Globus pallidus (tissue), 1 donor: ENCODE measurements around the gene RARRES2.
A peak's percentile ranks its signal among the peaks of the same experiment; 100 is the strongest.

Experiments
- DNase-seq: peaks from one replicate; pipeline ENCODE4 v3.0.0-alpha.2; 2015; ENCODE audit warnings: low spot score

The RARRES2 gene

DNA sequence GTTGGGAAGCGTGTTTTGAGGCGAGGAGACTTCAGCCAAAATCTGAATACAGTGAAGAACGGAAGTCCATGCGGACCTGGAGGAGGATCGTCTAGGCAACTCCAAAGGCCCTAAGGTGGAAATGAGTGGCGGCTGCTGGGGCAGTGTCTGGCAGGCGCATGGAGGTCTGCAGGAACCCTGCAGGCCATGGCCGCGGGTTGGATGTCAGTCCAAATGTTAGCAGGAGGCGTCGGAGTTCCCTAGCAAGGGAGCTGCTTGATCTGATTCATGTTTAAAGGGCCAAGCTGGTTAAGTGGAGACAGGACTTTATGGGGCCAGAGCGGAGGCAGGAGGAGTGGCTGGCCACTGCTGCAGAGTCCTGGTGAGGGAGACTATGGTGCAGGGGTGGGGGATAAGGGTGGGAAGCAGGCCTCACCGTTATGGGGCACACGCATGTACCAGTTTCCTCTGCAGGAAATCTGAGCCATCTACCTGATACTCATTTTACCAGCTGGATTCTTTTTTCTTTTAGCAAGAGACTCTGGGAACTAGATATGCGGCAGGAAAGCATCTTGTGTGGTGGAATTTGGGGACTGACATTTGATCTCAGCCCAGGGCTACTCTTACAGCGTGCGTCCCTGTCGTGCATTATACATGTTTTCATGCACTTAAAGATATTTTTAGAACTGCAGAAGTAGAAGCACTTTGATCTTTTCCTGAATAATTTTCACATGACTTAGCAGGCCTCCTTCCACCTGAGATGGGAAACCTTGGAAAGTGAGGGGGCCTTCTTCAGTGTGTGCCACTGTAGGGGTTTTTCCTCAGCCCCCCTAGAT is 20.6 kb upstream of the RARRES2 start:
- no peak for DNase-seq

DNA sequence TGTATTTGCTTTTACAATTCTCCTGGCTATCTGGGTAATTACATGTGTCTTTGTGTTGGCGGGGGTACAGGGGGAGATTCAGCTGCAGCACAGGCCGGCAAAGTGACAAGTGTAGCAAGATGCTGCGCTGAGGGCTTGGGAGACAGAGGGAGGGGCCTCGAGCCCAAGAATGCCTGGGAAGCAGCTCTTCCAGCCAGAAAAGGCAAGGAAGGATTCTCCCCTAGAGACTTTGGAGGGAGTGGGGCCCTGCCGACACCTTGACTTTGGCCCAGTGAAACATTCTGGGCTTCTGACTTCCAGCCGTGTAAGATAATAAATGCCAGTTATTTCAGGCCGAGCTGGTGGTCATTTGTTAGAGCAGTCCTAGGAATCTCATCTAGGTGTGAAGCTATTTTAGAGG is 20.0 kb upstream of the RARRES2 start:
- DNase-seq = no peak

DNA sequence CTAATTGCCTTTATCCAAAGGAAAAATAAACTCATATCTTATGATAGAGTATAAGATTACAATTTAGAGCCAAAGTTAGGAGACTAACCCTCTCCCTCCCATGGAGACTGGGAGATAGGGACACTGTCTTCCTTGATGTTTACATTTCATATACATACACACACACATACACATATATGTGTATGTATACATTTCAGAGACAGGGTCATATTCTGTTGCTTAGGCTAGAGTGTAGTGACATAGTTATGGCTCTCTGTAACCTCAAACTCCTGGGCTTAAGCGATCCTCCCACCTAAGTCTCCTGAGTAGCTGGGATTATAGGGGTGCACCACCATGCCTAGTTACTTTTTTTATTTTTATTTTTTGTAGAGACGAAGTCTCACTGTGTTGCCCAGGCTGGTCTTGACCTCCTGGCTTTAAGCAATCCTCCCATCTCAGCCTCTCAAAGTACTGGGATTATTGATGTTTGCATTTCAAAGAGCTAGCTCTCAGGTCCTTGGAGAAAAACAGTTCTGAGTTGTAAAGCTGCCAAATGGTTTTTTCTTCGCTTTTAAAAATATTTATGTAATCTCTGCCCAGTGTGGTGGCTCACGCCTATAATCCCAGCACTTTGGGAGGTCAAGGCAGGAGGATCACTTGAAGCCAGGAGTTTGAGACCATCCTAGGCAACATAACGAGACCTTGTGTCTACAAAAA is 19.1 kb upstream of the RARRES2 start:
- DNase-seq = no peak

DNA sequence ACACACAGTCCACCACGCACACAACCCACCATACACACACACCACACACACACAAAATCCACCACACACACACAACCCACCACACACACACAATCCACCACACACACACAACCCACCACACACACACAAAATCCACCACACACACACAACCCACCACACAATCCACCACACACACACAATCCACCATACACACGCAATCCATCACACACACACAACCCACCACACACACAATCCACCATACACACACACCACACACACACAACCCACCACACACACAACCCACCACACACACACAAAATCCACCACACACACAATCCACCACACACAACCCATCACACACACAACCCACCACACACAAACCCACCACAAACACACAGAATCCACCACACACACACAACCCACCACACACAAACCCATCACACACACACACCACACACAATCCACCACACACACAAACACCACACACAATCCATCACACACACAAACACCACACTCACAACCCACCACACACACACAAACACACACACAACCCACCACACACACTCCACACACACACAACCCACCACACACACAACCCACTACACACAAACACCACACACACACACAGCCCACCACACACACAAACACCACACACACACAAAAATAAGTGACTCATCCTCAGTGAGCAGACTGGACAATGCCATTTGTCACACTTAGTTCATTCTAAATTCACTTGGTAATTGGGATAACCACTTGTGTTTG is 18.4 kb upstream of the RARRES2 start:
- no peak for DNase-seq

DNA sequence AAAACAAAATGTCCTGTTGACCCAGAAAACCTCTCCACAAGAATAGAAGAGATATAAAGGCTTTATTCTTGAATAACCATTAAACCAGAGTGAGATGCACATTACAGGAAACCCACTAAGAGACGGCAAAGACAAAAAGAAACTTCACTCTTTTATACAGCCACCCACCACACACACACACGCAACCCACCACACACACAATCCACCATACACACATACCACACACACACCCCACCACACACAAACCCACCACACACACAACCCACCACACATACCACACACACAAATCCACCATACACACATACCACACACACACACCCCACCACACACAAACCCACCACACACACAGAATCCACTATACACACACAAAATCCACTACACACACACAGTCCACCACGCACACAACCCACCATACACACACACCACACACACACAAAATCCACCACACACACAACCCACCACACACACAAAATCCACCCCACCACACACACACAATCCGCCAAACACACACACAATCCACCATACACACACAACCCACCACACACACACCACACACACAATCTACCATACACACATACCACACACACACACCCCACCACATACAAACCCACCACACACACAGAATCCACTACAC is 17.7 kb upstream of the RARRES2 start:
- DNase-seq = no peak

DNA sequence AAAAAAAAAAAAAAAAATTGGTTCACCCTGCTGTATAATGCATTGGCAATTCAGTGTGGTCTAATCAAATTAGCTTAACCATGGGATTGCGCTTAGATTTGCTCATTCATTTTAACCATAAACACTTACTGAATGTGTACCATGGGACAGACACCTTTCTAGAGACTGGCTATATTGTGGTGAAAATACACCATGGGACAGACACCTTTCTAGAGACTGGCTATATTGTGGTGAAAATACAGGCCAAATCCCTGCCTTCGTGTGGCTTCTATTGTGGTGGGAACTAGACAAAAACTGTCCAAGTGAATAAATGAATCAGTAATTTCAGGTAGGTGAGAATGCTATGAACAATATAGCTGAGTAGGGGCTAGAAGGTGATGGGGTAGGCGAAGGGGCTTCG is 17.0 kb upstream of the RARRES2 start:
- no peak for DNase-seq

DNA sequence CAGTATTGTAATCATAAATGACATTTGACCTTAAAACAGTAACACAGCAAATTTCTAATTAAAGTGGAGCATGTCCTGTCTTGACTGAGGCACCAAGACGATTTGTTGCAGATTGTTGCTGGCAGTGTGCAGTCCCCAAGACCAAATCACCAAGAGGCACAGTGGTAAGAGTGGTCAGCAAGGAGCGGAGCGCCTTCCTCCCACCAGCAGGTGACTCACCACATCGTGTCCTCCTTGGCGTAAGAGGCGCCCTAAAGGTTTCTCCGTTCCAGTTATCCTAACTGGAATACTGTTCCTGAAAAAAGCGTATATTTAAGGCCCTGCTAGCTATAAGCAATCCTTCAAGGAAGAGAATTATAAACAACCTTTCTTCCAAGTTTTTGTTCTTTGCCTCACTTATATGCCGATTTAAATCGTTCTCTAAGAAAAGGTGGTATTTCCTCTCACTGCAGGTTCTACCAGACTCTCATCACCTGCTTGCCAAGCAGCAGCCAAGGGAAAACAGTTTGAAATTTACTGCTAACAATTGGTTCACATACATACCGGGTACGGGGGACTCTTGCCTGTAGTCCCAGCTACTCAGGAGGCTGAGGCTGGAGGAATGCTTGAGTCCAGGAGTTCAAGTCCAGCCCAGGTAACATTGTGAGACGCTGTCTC is 16.5 kb upstream of the RARRES2 start:
- no peak for DNase-seq

DNA sequence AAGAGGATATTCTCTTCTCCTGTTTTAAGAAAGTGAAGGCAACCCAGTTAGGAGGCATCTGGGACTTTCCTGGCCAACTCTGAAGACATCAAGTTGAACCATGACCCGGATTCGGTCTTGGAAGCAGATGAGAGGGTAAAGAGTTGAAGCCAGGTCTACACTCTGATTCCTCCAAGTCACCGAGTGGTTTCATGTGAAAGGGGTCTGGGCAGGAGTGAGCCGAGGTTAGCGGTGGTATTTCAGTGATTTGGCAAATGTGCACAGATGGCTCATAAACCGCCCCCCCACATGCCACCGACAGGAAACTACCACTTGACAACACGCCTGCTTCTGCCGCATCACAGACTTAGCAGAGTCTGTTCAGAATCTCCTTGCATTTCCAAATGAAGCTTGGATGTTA is 15.8 kb upstream of the RARRES2 start:
- DNase-seq = no peak

DNA sequence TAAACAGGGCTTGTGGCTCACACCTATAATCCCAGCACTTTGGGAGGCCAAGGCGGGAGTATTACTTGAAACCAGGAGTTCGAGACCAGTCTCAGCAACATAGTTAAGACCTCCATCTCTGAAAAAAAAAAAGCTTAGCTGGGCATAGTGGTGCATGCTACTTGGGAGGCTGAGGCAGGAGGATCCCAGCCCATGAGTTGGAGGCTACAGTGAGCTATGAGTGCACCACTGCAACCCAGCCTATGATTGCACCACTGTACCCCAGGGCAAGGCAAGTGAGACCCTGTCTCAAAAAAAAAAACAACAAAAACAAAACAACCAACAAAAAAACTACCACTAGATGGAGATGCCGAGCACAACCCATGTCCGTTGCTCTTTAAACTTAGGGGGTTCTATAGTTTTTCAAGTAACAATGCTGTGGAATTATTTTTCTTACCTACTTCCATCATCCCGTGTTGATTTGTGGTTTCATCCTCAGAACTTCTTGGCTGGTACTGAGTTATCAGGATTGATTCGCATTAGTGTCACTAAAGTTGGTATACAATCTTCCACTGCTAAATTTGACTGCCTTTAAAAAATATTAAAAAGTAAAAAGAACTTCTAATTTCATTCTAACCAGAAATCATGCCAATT is 15.0 kb upstream of the RARRES2 start:
- DNase-seq = peak; percentile 50

DNA sequence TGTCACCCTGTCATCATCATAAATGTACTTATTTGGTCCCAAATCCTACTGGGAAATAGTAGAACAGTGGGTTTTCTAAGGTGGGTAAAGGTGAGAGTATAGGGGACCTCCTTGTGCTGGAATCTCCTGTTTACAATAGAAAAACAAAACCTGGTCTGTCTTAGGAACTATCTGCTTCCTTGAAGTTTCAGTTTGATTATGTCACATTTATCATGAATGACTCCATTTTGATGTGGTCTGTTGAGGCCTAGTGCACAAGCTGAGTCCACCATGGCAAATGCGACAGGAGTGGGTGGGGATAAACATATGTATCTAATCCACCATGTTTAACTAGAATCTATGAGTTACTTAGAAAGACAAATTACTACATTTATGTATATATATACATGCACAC is 14.2 kb upstream of the RARRES2 start:
- DNase-seq = no peak

DNA sequence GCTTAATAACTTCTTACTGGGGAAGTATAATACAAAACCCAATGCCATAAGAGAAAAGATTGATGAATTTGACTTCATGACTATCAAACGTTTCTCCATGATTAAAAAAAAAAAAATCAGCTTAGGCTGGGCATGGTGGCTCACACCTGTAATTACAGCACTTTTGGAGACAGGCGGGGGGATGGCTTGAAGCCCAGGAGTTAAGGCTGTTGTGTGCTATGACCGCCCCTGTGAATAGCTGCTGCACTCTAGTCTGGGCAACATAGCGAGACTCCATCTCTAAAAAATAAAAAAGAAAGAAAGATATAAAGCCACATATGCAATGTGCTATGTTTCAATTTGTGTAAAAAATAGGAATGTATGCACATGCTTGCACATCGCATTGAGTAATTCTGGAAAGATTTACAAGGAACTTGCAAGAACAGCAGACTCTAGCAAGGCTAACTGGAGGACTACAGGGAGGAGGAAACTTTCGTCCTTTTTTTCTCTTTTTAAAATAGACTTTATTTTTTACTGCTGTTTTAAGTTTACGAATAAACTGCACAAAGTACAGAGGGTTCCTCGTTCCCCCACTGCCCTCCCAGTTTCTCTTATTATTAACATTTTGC is 10.3 kb upstream of the RARRES2 start:
- DNase-seq = no peak

DNA sequence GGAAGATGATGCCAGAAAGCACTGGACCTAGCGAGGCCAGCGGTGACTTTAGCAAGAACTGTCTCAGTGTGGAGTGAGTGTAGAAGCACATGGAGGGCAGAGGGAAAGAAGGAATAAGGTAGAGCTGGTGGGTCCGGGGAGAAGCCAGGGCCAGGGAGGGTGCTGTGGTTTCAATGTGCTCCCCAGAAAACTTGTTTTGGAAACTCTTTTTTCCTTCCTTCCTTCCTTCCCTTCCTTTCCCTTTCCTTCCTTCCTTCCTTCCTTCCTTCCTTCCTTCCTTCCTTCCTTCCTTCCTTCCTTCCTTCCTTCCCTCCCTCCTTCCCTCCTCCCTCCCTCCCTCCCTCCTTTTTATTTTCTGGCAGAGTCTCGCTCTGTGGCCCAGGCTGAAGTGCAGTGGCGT is 5.5 kb upstream of the RARRES2 start:
- DNase-seq = no peak

DNA sequence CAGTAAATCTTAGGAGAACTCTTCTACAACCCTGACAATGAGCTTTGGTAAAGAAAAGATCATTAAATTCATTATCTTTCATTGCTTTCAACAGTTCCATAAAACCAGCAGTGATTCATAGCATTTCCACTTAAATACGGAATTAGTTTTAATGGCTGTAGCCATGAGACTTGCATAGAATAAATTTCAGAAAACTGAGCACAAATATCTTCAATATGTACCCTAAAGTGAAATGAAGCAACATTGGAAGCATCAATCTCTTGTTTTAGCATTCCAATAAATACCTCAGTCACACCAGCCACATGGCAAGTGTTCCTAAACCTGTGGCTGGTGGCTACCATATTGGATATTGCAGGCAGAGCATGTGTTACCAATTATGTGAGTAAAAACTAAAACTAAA is 3.6 kb upstream of the RARRES2 start:
- no peak for DNase-seq

DNA sequence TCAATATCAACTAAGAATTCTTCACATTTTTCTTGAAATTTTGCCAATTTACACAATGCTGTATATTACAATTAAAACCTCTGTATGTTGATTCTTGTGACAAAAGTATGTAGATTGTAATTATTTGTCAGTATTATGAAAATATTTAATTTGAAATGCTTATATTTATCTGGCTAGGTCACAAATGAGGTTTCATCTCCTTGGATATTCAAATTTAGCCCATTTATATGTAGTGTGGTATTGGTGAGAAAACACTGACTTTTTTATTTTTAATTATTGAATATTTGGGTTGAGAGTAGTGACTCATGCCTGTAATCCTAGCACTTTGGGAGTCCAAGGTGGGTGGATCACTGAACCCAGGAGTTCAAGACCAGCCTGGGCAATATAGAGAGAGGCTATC is 2.9 kb upstream of the RARRES2 start:
- DNase-seq = no peak

DNA sequence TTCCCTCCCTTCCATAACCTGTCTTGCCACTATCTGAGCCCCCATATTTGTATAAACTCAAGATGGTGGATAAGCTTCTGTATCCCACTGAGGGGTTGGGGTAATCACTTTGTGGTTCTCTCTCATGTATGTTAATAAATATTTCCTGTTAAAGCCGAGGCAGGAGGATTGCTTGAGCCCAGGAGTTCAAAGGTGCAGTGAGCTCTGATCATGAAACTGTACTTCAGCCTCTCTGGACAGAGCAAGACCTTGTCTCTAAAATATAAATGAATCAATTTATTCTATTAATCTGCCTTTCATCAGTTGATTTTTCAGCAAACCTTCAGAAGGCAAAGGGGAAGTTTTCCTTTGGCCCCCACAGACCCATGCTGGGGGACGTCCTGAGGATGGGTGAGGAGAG is 1.8 kb upstream of the RARRES2 start:
- no peak for DNase-seq

DNA sequence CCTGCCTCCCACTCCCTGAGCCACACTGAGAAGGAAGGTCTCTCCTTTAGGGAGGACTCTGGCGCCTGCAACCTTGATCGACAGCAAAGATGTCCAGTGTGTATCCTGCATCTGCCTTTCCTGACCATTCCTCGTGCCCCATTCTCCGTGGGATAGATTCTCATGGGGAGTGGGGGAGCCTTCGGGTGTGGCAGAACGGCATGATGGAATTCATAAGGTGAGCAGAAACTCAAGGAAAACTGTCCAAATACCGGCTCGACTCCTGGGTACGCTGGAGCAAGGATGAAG is 636 bp upstream of the RARRES2 start:
- DNase-seq = no peak

DNA sequence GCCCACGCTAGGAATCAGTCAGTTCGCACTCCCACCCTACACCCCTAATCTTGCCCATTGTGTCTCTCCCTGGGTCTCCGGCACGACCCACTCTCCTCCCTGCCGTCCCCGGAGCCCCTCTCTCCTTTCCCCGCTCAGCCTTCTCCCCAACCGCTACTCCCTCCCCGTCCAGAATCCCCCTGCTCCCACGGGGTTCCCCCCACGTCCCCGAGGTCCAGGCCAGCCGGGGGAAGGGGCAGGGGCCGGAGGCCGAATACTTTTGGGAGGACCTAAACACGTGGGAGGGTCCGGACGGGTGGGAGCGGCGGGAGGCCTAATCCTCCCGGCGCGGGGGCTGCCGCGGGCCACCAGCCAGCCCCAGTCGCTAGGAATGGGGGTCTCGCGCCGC is 560 bp downstream of the RARRES2 start:
- DNase-seq = no peak

DNA sequence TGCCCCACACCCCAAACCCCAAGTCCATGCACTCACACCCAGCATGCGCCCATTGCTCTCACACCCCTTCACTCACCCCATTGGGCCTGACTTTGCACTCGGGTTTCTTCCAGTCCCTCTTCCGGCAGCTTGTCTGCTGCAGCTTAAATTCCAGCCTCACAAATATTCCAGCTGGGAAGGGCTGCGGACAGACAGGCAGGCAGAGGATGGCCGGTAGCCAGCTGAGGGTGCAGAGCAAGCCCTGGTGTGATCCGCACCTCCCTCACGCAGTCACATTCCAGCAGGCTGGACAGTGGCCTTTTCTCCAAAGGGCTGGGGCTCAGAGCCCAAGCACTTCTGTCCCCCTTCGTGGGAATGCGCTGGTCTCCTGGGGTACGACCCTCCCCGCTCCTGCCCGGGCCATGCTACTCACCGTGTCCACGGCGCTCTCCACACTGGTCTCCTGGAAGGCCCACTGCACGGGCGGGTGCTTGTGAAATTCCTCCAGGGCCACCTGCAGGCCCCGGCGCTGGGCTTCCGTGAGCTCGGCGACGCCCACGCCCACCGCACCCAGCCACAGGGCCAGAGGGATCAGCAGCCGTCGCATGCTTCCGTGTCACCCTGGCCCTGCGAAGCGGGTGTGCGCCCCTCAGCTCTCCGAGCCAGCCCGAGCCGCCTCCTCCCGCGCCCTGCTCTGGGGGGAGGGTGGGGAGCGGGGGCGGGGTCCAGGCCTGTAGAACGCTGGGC is 1.2 kb downstream of the RARRES2 start:
- DNase-seq = no peak

DNA sequence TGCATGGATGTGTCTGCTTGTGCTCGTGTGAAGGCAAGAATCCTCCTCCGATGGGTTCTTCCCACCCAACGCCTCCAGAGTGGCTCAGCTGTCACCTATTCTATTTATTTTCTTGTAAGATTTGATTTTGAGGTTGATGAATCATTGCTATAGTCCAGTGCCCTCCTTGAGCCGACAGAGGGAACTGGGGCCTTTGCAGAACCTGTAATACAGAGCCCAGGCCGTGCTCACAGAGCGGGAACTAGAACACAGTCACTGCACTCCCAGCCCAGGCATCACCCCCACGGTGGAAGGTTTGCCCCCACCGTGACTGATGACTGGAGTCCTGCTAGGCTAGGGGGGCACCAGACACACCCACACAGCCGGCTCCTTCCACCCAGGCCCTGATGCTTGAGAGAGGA is 2.0 kb downstream of the RARRES2 start:
- DNase-seq = no peak

DNA sequence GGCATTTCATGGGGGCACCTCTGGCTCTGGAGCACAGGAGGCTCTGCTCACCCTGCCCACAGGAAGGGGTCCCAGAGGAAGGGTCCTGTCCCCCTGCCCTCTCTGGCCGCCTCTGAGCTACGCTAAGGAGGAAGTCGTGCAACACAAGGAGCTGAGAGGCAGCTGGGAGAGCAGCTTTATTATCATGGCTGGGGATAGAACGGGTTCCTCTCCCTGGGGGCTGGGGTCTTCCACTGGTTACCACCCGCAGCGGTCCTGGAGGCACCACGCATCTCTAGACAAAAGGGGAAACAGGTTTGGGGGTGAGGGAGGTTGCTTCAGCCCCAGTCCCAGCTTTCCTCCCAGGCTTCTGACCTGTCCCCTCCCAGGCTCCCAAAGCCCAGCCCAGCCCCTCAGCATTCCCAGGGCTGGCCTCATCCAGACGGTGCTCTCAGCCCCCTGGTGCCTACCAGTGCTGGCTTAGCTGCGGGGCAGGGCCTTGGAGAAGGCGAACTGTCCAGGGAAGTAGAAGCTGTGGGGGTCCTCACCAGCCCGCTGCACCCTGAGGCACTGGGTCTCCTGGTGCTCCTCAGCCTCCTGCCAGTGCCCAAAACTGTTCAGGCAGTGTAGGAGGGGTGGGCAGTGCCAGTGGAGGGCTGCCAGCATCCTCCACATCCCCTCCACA is 3.1 kb downstream of the RARRES2 start:
- DNase-seq = no peak
